Vagina (tissue), 2 donors: Measurements from ENCODE around the gene ST3GAL6. TPM values are rescaled to one million over a fixed set of nuclear protein-coding genes. Genes with fewer than 3 reads are reported as not detected.
A peak's percentile ranks its signal among the peaks of the same experiment; 100 is the strongest.

Experiments
- DNase-seq, 2 donors: peaks; one replicate each; pipeline ENCODE4 v3.0.0-alpha.2; 2017; ENCODE audit errors: extremely low spot score in 2 of 2
- H3K27ac ChIP-seq: fragments of 200-600 bp; sonication (generic); one replicate; pipeline ENCODE4 v1.5.1; 2019
- H3K27me3 ChIP-seq: fragments of 200-600 bp; sonication (generic); one replicate; pipeline ENCODE4 v1.5.1; 2019
- H3K36me3 ChIP-seq, 2 donors: fragments of 200-600 bp; sonication (generic); one replicate each; pipeline ENCODE4 v1.5.1; 2017 to 2019
- H3K4me1 ChIP-seq: fragments of 200-600 bp; sonication (generic); one replicate; pipeline ENCODE4 v1.5.1; 2019
- H3K4me3 ChIP-seq, 2 donors: fragments of 200-600 bp; sonication (generic); 1 replicate in 1 of 2; 2 replicates in 1 of 2; pipeline ENCODE4 v1.5.1; 2016 to 2019
- H3K9me3 ChIP-seq: fragments of 200-600 bp; sonication (generic); one replicate; pipeline ENCODE4 v1.5.1; 2019
- POLR2A ChIP-seq, 2 donors: fragments of 450-650 bp; IDR thresholded peaks; one replicate each; pipeline ENCODE4 v1.6.1; 2017; ENCODE audit warnings: antibody characterized with exemption in 2 of 2, mild to moderate bottlenecking in 2 of 2, moderate library complexity in 2 of 2
- POLR2AphosphoS5 ChIP-seq, 2 donors: sonication (generic); formaldehyde crosslinking; IDR thresholded peaks; one replicate each; pipeline ENCODE4 v1.9.0; 2017; ENCODE audit warnings: antibody characterized with exemption in 2 of 2, mild to moderate bottlenecking in 2 of 2, low read depth in 1 of 2; ENCODE audit not compliant: insufficient read depth in 1 of 2
- intact Hi-C: fragments of 100-400 bp; cut with DNase I; formaldehyde crosslinking; loops from one replicate; pipeline ENCODE4 v1.15.1; 2023
- total RNA-seq: library from RNA; depleted of rRNA; stranded (reverse); fragments of >200 nt; gene quantifications from one replicate; pipeline ENCODE4 v1.2.3, GENCODE V29; 2016
- TF ChIP-seq, protein P1 (sequence below), 3 experiments: fragments of 450-650 bp in 2 of 3; fragments of 200-600 bp in 1 of 3; sonication (generic) in 1 of 3; IDR thresholded peaks; one replicate each; pipeline ENCODE4 v1.5.1; 2017 to 2019; ENCODE audit warnings: antibody characterized with exemption in 3 of 3, mild to moderate bottlenecking in 2 of 3, moderate library complexity in 2 of 3

The ST3GAL6 gene
- total RNA-seq, 1 donor from 2014 or later, result 1.7 TPM

DNA sequence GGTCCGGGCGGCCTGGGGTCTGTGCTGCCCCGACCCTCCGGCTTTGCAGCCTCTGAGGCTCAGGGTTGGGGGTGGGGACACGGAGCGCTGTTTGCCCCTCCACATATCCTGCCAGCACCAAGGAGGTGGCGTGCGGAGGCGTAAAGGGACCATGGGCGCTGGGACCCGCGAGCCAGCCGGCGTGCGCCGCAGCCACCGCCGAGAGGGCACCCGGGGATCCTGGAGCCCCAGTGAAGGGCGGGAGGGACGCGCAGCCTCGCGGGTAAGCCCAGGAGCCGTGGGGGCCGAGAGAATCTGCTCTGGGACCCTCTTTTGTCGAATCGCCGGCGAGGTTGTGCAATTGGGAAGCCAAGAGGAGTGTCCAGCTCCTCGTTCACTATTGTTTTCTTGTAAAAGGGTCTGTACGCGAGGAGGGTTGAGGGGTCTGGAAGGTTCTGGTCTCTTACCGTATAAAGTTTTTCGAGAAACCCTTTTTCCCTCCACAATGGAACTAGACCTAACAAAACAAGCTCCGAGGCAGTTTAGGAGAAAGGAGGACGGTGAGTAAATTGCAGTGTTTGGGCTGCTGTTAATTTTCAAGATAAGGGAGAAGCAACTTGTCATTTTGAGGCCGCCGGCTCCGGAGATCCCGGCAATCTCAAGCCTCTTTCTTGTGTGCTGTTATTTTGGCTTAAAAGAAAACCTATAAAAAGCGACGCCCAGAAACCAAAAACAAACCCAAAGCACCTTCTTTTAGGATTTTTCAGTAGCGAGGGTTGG is 29.9 kb upstream of the ST3GAL6 start:
- no peak for TF ChIP-seq POLR2AphosphoS5 (IDR thresholded peaks at IDR 0.05; ENCODE audit: insufficient read depth in 1 of 2, low read depth in 1 of 2)
- TF ChIP-seq POLR2A (IDR thresholded peaks at IDR 0.05), result no peak
- TF ChIP-seq, protein P1, sequence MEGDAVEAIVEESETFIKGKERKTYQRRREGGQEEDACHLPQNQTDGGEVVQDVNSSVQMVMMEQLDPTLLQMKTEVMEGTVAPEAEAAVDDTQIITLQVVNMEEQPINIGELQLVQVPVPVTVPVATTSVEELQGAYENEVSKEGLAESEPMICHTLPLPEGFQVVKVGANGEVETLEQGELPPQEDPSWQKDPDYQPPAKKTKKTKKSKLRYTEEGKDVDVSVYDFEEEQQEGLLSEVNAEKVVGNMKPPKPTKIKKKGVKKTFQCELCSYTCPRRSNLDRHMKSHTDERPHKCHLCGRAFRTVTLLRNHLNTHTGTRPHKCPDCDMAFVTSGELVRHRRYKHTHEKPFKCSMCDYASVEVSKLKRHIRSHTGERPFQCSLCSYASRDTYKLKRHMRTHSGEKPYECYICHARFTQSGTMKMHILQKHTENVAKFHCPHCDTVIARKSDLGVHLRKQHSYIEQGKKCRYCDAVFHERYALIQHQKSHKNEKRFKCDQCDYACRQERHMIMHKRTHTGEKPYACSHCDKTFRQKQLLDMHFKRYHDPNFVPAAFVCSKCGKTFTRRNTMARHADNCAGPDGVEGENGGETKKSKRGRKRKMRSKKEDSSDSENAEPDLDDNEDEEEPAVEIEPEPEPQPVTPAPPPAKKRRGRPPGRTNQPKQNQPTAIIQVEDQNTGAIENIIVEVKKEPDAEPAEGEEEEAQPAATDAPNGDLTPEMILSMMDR (IDR thresholded peaks at IDR 0.05), result no peak
- H3K36me3 ChIP-seq, result no peaks in the 10 kb centered on the region
- DNase-seq, result no peak

DNA sequence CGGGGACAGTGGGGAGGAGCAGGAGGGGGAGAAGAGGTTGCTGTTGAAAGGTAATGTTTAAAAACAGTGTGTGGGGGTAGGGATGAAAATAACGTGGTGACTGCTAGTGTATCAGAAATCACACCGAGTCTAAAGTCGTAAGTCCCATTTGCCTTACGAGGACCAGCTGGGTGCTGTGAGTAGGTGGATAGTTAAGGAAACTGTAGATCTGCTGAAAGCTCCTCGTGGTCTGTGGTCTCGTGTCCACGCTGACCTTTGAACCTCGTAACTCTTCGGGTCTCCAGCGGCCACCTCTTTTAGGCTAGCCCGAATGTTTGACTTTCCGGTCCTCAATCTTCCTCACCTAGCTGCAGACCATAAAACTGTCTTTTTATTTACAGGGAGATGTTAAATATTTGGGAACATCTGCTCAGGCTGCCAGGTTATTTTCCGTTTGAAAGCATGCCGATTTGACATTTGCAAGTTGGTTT is 29.3 kb upstream of the ST3GAL6 start:
- intact Hi-C loops, result no loop called here
- TF ChIP-seq POLR2A (IDR thresholded peaks at IDR 0.05), result no peak
- no peak for TF ChIP-seq POLR2AphosphoS5 (IDR thresholded peaks at IDR 0.05; ENCODE audit: insufficient read depth in 1 of 2, low read depth in 1 of 2)
- TF ChIP-seq, protein P1 (IDR thresholded peaks at IDR 0.05), result no peak
- Histone ChIP-seq H3K27ac (peak overlapping the region; percentile 76), H3K9me3 (no peaks in the 10 kb centered on the region), H3K36me3 (no peaks in the 10 kb centered on the region), H3K27me3 (no peaks in the 10 kb centered on the region), H3K4me3 (peak overlapping the region; percentile 77 to 78), H3K4me1 (peaks cover 6% of the 10 kb centered on the region)
- no peak for DNase-seq

More for the DNA sequence above, 29.9 kb upstream of the ST3GAL6 start:
- Histone ChIP-seq H3K9me3 (no peaks in the 10 kb centered on the region), H3K27me3 (no peaks in the 10 kb centered on the region), H3K27ac (peak overlapping the region; percentile 76), H3K4me3 (peak overlapping the region; percentile 77 to 78), H3K4me1 (peaks cover 6% of the 10 kb centered on the region)
- intact Hi-C loops, result no loop called here

DNA sequence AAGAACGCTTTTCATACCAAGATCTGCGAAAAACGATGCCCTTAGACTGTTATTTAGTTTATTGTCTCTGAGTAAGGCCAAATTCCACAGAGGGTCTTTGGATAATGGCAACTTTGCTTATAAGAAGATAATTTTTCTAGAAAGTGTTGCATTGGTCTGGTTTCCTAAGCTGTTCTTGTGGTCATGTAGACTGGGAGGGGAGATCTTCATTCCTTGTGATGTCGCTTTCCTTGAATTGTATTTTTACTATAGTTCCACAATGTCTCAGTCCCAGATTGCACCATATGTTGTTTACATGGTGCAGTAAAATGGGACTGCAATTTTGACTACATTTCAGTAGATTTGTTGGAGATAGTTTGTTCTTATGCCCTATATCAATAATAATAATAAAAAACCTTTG is 28.8 kb upstream of the ST3GAL6 start:
- H3K4me3 ChIP-seq, result peak overlapping the region; percentile 77 to 78
- H3K36me3 ChIP-seq, result no peaks in the 10 kb centered on the region
- DNase-seq, result no peak
- H3K9me3 ChIP-seq, result no peaks in the 10 kb centered on the region
- intact Hi-C loops, result no loop called here
- H3K4me1 ChIP-seq, result peaks cover 6% of the 10 kb centered on the region
- H3K27ac ChIP-seq, result no peak overlapping the region
- no peaks in the 10 kb centered on the region for H3K27me3 ChIP-seq
- no peak for TF ChIP-seq POLR2AphosphoS5 (IDR thresholded peaks at IDR 0.05; ENCODE audit: insufficient read depth in 1 of 2, low read depth in 1 of 2)
- TF ChIP-seq, protein P1 (IDR thresholded peaks at IDR 0.05), result no peak
- TF ChIP-seq POLR2A (IDR thresholded peaks at IDR 0.05), result no peak

DNA sequence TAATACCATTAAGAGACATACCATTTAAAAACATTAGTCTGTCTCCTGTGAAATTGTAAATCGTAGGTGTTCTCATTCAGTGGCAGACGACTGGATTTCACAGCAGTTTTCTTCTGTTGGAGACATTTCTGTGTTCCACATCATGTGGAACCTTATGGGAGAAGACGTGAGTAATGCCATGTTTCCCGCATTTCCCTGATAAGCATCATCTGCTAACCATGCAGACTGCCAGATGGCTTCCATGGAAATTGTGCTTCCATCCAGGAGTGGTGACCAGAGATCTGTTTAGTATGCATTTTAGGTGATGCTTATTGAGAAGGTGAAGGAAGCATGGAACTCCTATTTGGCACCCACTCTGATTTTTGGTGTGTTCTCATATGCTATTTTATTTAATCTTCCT is 28.4 kb upstream of the ST3GAL6 start:
- intact Hi-C loops, result no loop called here
- no peak overlapping the region for H3K4me3 ChIP-seq

More for the DNA sequence above, 28.4 kb upstream of the ST3GAL6 start:
- Histone ChIP-seq H3K27ac (no peak overlapping the region), H3K27me3 (no peaks in the 10 kb centered on the region), H3K4me1 (peaks cover 6% of the 10 kb centered on the region), H3K9me3 (no peaks in the 10 kb centered on the region), H3K36me3 (no peaks in the 10 kb centered on the region)
- TF ChIP-seq POLR2AphosphoS5 (IDR thresholded peaks at IDR 0.05; ENCODE audit: insufficient read depth in 1 of 2, low read depth in 1 of 2) (no peak), POLR2A (IDR thresholded peaks at IDR 0.05) (no peak)
- TF ChIP-seq, protein P1 (IDR thresholded peaks at IDR 0.05), result no peak
- DNase-seq, result no peak
